ENCODE data around the gene CAD.

CAD gene

GRCh38 chr2:27284996-27285395, 67.8 kb downstream of the CAD start:
- DNase-seq, result no peak

- no peak for DNase-seq
These were observed 68.3 kb downstream of the CAD start for GRCh38 chr2:27285481-27285880.

- no peak for DNase-seq
These were observed 71.4 kb downstream of the CAD start for GRCh38 chr2:27288610-27289009.

- DNase-seq, result no peak
These were observed 73.4 kb downstream of the CAD start for GRCh38 chr2:27290549-27290948.

GRCh38 chr2:27291865-27292264, 74.7 kb downstream of the CAD start:
- DNase-seq, result no peak

All from activated CD4-positive, CD25-positive, alpha-beta regulatory T cell treated with anti-CD3 and anti-CD28 coated beads, Interleukin-2, amount 50 U/mL, for 72 hours (primary cell).